GM21515 (cell line): ENCODE results near the gene DHX34.
"Not testable (repeated sequence)": the region's sequence is repeated elsewhere in the genome, so short reads cannot be mapped to it uniquely, and the experiment has no call there.

Experiments used
- ATAC-seq: cut with Tn5 transposase; IDR thresholded peaks from one replicate; pipeline ENCODE4 v1.9.1; 2021; ENCODE audit not compliant: unreplicated experiment

DHX34 gene

DNA sequence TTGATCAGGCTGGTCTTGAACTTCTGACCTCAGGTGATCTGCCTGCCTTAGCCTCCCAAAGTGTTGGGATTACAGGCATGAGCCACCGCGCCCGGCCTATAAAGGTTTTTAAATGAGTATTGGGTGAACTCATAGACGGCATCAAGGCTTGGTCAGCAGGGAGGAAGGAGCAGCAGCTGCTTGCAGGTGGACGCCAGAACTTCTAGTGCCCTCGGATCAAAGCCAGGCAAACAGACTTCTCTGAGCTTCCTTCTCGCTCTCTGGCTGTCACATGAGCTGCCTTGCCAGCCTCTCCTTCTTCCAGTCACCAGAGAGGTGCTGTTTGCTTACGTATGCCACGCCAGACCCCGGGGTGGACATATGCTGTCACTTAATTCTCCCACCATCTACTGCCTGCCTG lies 16.3 kb downstream of the DHX34 start:
- not testable (repeated sequence) for ATAC-seq

- ATAC-seq = no peak
Observed at GRCh38 chr19:47370045-47370611, 21.0 kb downstream of the DHX34 start.

DNA sequence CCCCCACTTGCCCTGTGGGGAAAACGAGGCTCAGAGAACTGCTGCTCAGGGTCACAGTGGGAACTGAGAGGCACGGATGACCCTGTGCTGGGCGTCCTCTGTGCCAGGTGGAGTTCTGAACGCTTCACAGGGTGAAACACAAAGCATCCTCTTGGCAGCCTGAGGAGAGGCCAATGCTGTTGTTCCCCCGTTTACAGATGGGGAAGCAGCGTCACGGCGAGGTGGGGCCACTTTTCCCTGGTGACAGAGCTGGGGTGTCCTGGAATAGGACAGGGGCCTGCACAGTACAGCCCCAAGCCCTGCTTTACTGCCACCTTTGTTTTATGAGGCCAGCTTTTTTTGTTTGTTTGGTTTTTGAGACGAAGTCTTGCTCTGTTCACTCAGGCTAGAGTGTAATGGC lies 22.1 kb downstream of the DHX34 start:
- no peak for ATAC-seq

DNA sequence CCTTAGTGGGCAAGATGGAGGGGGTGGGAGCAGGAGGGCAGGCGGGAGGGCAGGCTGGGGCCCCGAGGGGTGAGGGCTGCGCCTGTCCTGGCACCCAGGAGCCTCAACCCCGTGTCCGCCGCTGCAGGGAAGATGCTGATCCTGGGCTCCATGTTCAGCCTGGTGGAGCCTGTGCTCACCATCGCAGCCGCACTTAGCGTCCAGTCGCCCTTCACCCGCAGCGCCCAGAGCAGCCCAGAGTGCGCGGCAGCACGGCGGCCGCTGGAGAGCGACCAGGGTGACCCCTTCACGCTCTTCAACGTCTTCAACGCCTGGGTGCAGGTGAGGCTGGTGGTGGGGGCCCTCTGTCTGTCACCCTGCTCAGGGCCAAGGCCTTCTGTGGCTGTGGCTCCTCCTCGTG lies 23.5 kb downstream of the DHX34 start:
- ATAC-seq = no peak

- ATAC-seq = no peak
Observed at GRCh38 chr19:47373246-47374240, 24.4 kb downstream of the DHX34 start.

DNA sequence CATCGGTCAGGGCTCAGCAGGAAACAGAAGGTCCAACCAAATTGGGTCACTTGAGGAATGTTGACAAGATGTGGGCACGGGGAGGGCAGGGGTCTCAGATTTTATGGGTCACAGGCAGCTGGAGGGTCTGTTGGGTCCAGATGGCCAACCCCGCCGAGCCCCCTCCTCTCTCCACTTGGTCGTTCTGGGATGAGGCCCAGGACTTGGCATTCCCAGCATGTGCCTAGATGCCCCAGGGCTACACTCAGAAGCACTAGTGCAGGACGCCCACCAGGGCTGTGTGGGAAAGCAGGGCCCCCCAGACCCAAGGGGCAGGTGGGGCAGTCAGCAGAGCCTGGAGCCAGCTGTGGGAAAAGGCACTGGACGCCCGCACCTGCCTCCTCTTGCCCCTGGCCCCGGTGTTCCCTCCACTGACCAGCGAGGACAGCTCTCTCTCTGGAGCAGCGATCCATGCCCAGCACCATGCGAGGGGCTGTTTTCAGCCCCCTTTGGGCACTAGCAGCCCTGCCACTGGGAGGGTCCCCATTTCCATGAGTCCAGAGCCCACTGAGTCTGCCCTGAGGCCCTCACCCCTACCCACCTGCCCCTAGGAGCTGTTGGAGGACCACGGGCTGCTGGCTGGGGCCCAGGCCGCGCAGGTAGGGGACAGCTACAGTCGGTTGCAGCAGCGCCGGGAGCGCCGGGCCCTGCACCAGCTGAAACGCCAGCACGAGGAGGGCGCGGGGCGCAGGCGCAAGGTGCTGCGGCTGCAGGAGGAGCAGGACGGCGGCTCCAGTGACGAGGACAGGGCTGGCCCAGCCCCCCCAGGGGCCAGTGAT lies 26.0 kb downstream of the DHX34 start:
- no peak for ATAC-seq

DNA sequence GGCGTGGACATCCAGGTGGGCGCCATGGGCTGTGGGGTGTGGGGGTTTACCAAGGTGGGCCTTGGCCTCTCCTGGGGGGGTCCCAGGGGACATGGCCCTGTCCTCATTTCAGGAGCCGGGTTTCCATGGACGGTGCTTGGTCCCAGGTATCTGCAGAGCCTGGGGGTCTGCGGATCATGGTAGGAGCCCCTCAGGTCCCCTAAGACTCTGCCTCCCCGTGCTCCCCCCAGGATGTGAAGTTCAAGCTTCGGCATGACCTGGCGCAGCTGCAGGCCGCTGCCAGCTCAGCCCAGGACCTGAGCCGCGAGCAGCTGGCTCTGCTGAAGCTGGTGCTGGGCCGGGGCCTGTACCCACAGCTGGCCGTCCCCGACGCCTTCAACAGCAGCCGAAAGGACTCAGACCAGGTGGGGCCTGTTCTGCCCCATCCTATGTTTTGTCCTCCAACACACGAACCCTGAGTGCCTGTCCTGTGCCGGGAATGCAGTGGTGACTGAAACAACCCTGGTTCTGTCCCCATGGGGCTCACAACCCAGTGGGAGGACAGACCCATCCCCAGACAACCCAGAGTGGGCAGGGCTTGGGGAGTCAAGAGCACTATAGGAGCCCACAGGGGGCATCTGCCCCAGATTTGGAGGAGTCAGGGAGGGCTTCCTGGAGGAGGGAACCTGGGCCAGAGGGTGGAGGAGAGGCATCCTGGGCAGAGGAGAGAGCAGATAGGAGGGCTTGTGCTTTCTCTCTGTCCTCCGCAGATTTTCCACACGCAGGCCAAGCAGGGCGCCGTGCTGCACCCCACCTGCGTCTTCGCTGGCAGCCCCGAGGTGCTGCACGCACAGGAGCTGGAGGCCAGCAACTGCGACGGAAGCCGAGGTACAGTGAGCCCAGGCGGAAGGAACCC lies 26.8 kb downstream of the DHX34 start:
- no peak for ATAC-seq

DNA sequence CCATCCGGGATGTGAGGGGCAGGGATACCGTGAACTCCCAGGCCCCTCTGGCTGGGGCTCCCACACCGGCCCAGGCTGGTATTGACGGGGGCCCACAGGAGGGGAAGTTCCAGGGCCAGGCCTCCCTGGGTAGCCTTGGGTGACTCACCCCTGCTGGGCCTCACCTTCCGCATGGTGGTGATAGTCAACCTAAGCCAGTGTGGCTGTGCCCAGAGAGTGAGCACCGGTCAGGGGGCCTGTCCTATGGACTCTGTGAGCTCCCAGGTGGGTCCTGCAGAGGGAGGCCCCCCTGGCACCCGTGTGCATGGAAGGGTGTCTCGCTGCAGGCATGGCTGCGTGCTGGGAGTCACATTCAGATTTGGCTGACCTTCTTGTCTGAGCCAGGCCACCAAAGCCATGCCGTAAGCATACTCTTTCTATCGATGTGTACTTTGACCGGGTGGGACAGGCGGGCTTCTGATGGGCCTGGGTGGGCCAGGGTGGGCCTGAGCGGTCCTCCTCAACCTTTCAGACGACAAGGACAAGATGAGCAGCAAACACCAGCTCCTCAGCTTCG lies 27.6 kb downstream of the DHX34 start:
- ATAC-seq = no peak

- no peak for ATAC-seq
Observed at GRCh38 chr19:47377208-47377701, 28.1 kb downstream of the DHX34 start.

GRCh38 chr19:47377801-47378200 lies 28.7 kb downstream of the DHX34 start:
- no peak for ATAC-seq

DNA sequence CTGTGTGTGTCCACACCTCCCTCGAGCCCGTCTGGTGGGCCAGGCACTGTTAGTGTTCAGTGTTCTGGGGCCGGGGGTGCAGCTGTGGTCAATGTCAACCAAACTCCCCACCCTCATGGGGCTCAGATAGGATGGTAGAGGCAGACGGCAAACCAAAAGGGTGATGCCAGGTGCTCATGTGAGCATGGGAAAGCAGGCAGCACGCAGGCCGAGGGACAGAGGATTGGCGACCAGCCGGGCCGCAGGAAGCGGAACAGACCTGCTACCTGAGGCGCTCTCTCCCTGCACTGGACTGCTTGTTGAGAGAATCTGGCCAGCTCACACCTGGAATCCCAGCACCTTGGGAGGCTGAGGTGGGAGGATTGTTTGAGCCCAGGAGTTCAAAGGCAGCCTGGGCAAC lies 29.1 kb downstream of the DHX34 start:
- ATAC-seq = no peak

DNA sequence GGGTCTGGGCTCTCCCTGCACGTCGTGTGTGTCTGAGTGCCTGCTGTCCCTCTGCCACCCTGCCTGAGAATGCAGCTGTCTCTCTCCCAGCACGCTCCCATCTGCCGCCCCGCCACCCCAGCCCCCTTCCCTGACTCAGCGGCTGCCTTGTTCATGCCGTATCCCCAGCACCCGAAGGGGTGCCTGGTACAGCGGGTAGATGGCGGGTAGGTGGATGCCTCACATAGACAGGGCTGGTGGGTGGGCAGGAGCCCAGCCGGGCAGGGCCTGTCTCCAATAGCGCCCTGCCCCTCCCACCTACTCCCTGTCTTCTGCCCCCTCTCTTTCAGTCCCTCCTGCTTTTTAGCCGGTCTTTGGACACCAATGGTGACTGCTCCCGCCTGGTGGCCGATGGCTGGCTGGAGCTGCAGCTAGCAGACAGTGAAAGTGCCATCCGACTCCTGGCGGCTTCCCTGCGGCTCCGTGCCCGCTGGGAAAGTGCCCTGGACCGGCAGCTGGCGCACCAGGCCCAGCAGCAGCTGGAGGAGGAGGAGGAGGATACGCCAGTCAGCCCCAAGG lies 30.3 kb downstream of the DHX34 start:
- no peak for ATAC-seq

DNA sequence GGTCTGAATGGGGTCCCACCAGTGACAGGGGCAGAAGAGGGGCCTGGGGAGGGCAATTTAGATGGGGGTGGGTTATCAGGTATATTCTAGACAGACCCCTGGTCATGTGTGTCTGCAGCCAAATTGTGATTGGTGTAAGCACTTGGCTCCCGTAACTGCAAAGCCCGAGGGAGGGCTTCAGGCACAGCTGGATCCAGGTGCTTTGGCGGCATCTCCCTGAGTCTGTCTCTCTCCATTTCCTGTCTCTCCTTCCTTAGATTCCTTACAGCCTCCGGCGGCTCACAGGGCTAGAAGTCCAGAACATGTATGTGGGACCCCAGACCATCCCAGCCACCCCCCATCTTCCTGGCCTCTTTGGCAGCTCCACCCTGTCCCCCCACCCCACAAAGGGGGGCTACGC lies 31.4 kb downstream of the DHX34 start:
- no peak for ATAC-seq

- no peak for ATAC-seq
Observed at GRCh38 chr19:47381121-47381520, 32.0 kb downstream of the DHX34 start.

- ATAC-seq = no peak
Observed at GRCh38 chr19:47381653-47382279, 32.7 kb downstream of the DHX34 start.

DNA sequence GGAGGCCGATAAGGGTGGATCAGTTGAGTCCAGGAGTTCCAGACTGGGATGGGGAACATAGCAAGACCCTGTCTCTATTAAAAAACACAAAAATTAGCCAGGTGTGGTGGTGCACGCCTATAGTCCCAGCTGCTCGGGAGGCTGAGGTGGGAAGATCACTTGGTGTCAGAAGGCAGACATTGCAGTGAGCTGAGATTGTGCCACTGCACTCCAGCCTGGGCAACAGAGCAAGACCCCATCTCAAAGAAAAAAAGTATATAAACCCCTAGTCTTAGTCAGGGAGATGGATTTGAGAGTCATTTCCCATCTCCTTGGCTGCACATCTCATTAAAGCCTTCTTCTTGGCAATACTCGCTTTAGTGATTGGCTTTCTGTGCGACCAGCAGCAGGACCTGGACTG lies 34.8 kb downstream of the DHX34 start:
- not testable (repeated sequence) for ATAC-seq

DNA sequence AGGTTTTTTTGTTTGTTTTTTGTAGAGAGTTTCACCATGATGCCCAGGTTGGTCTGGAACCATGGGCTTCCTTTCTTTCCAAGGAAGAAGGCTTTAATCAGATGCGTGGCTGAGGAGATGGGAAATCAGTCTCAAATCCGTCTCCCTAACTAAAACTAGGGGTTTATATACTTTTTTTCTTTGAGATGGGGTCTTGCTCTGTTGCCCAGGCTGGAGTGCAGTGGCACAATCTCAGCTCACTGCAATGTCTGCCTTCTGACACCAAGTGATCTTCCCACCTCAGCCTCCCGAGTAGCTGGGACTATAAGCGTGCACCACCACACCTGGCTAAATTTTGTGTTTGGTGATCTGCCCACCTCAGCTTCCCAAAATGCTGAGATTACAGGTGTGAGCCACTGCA lies 35.4 kb downstream of the DHX34 start:
- not testable (repeated sequence) for ATAC-seq

GRCh38 chr19:47386582-47386981 lies 37.5 kb downstream of the DHX34 start:
- not testable (repeated sequence) for ATAC-seq

- not testable (repeated sequence) for ATAC-seq
Observed at GRCh38 chr19:47387623-47388022, 38.5 kb downstream of the DHX34 start.
